ENCODE measurements around the gene NRN1. TPM values are rescaled to one million over a fixed set of nuclear protein-coding genes. Genes with fewer than 3 reads are reported as not detected.

Gene NRN1
- total and polyA plus RNA-seq, 12 donors = 1.1 to 13.6 (median 5.4) TPM

DNA sequence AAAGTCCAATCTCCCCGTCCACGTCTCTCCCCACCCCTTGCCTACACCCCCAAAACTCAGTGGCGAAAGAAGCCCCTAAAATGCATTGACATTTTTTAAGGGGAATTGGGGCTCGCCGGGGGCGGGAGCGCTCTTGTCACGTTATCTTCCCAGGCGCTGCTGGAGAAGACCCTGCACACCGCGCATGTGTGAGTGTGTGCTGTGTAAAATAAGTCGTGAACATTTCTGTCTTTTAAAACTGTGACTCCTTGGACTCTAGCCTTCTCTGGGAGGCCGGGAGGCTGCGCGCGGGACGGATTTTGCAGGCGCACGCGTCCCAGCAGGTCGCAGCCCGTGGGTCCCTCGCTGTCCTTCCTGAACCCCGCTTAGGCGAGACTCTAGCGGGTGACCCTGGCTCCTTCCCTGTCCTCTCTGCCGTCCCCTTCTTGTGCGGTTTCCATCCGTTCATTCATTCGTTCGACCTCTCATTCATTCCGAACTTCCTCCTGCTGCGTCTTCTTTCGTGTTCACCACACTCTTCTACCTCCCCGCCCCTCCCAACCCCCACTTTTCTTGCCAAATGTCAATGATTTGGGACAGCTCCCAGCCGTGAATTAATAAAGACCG lies 2.2 kb downstream of the NRN1 start:
- intact Hi-C loops (cut with DNase I) = no loop called here
- H3K4me3 ChIP-seq = peak overlapping the region in 1 of 4 donors; percentile 39
- no peaks in the 10 kb centered on the region for H3K9me3 ChIP-seq (replicated peaks in 1 of 3)
- DNase-seq = no peak
- no peak for TF ChIP-seq POLR2A (IDR thresholded peaks at IDR 0.05)
- TF ChIP-seq, protein P1, sequence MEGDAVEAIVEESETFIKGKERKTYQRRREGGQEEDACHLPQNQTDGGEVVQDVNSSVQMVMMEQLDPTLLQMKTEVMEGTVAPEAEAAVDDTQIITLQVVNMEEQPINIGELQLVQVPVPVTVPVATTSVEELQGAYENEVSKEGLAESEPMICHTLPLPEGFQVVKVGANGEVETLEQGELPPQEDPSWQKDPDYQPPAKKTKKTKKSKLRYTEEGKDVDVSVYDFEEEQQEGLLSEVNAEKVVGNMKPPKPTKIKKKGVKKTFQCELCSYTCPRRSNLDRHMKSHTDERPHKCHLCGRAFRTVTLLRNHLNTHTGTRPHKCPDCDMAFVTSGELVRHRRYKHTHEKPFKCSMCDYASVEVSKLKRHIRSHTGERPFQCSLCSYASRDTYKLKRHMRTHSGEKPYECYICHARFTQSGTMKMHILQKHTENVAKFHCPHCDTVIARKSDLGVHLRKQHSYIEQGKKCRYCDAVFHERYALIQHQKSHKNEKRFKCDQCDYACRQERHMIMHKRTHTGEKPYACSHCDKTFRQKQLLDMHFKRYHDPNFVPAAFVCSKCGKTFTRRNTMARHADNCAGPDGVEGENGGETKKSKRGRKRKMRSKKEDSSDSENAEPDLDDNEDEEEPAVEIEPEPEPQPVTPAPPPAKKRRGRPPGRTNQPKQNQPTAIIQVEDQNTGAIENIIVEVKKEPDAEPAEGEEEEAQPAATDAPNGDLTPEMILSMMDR (IDR thresholded peaks at IDR 0.05) = no peak
- H3K27ac ChIP-seq = peak overlapping the region in 1 of 5 donors; percentile 57
- WGBS, 4 donors = 13 to 17% (median 14%) methylated on average over 33 to 37 of the region's 37 CpGs
- H3K36me3 ChIP-seq (replicated peaks in 1 of 2) = no peaks in the 10 kb centered on the region
- H3K27me3 ChIP-seq = peaks cover 92% of the 10 kb centered on the region
- peaks cover 8 to 23% of the 10 kb centered on the region in 2 donors for H3K4me1 ChIP-seq (replicated peaks in 1 of 2)

DNA sequence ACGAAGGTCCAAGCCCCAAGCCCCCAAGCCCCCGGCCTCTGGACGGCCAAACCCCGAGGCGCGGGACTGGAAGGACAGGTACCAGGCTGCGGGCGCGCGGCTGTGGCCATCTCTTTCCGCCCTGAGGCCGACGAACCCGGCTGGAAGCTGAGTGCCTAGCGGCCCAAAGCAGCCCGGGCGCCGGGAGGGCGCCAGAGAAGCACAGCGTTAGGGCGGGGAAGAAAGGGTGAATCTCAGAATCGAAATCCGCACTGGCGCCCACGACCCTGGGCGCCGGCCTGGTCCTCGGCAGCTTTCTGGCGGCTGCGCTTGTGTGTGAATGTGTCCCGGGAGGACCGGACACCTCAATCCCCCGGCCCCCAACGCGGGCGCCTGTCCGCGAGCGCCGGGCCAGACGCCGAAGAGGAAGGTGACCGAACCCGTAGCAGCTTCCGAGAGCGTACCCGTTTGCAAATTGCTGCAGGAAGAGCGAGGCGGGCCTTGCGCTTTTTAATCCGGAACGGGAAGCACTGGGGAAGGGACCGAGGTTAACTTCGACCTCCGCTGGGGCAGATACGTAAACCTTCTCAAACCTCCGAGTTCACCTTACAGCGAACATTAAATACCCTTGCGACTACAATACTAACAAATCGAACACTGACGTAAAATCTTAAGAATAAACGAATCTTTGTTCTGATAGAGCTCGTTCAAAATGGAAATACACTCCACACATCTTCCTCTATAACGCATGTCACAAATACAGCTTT lies 2.9 kb downstream of the NRN1 start:
- TF ChIP-seq, protein P1 (IDR thresholded peaks at IDR 0.05) = no peak
- no peak for TF ChIP-seq POLR2A (IDR thresholded peaks at IDR 0.05)
- Histone ChIP-seq H3K27me3 (peaks cover 98% of the 10 kb centered on the region), H3K4me1 (replicated peaks in 1 of 2) (peaks cover 5 to 25% of the 10 kb centered on the region in 2 donors), H3K9me3 (replicated peaks in 1 of 3) (no peaks in the 10 kb centered on the region), H3K27ac (peak overlapping the region in 1 of 5 donors; percentile 57), H3K4me3 (peak overlapping the region in 1 of 4 donors; percentile 39), H3K36me3 (replicated peaks in 1 of 2) (no peaks in the 10 kb centered on the region)
- no peak for DNase-seq
- WGBS, 4 donors = 6 to 14% (median 10%) methylated on average over 24 to 64 of the region's 64 CpGs
- intact Hi-C loops (cut with DNase I) = no loop called here

DNA sequence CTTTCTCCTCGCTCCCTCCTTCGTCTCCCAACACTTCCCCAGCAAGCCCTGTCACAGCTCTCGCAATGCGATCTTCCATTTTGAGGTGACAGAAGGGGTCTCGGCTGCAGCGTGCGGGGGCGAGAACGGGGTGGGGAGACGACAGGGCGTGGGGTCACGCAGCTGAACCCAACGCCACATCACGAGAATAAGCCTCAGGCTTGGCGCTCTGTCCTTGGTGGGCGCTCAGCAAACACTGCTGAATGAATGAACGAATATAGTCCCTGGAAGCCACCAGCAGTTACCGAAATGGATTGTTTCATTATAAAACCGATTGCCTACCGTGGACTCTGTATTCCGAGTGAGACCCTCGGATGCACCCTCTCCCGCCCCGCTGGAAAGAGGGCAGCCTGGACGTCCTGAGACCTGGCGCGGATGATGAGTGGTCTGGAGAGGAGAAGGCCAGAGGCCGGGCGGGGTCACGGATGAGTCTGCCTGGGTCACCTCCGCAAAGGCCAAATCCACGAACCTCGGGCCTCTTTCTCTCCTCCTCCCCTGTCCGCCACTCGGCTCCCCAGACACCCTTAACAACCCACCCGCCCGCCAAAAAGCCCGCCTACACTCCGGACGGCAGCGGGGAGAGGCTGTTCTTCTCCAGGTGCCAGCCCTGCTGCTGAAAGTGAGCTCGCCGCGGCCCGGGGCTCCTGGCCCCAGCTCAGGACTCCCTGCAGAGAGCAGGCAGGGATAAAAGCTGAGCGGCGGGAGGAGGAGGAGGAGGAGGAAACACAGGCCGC lies 3.7 kb downstream of the NRN1 start:
- Histone ChIP-seq H3K4me1 (replicated peaks in 1 of 2) (peaks cover 0 to 25% of the 10 kb centered on the region in 2 donors), H3K36me3 (replicated peaks in 1 of 2) (no peaks in the 10 kb centered on the region), H3K27me3 (peaks cover 100% of the 10 kb centered on the region), H3K27ac (no peak overlapping the region), H3K4me3 (peak overlapping the region in 1 of 4 donors; percentile 39), H3K9me3 (replicated peaks in 1 of 3) (no peaks in the 10 kb centered on the region)
- 9 to 18% (median 12%) methylated on average over 37 to 48 of the region's 48 CpGs for WGBS, 4 donors
- TF ChIP-seq, protein P1 (IDR thresholded peaks at IDR 0.05) = no peak
- TF ChIP-seq POLR2A (IDR thresholded peaks at IDR 0.05) = no peak
- DNase-seq = no peak
- intact Hi-C loops (cut with DNase I) = no loop called here

All from adrenal gland (tissue), 12 donors.